Measurements from ENCODE around the gene TMEM200B.

The TMEM200B gene

DNA sequence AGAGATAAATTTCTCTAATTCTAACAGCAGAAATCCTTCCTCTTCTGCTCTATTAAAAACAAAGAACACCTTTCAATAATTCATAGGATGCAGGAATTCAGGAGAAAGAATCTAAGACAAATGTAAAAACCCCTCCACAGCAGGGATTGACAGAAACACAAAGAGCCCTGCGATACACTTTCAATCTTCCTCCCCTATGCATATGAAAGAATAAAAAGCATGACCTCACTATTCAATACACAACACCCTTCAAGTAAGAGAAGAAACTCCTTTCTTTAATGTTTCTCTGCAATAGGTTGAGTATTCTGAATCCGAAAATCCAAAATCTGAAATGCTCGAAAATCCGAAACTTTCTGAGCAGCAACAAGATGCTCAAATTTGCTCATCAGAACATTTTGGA, 40.9 kb upstream of the TMEM200B start:
- H3K4me3 ChIP-seq (ENCODE audit: low read length) = no peak overlapping the region
- DNase-seq (ENCODE audit: low read depth) = no peak
- TF ChIP-seq, protein P1, sequence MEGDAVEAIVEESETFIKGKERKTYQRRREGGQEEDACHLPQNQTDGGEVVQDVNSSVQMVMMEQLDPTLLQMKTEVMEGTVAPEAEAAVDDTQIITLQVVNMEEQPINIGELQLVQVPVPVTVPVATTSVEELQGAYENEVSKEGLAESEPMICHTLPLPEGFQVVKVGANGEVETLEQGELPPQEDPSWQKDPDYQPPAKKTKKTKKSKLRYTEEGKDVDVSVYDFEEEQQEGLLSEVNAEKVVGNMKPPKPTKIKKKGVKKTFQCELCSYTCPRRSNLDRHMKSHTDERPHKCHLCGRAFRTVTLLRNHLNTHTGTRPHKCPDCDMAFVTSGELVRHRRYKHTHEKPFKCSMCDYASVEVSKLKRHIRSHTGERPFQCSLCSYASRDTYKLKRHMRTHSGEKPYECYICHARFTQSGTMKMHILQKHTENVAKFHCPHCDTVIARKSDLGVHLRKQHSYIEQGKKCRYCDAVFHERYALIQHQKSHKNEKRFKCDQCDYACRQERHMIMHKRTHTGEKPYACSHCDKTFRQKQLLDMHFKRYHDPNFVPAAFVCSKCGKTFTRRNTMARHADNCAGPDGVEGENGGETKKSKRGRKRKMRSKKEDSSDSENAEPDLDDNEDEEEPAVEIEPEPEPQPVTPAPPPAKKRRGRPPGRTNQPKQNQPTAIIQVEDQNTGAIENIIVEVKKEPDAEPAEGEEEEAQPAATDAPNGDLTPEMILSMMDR (conservative IDR thresholded peaks at IDR 0.05; ENCODE audit: low read depth, low read length) = no peak

DNA sequence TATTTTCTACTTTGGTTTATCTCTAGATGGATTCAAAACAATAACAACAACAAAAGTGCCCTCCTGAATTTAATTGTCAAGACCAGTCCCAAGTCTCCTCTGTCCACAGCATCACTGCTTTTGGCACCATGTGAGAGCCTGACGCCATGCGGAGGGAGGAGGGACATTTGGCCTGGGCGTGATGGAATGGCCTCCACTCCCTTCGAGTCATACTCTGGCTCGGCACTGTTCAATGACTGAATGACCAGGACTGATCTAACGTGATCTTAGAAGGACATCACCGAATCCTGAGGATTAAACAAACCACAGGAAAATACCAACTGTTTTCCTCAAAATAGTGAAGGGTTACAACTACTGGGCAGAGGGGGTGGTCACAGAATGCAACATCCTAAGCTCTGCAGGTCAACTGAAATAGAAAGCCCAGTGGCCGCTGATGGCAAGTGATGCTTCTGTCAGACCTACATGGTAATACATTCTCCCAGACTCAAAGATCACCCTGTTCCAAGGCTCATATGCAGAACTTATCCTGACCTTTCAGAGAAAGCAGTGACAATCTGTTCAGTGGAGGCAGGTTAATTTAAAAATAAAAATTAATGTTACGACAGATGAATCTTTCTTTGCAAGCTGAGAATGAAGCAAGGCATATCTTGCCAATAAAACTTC, 38.9 kb upstream of the TMEM200B start:
- TF ChIP-seq, protein P1 (conservative IDR thresholded peaks at IDR 0.05; ENCODE audit: low read depth, low read length) = no peak
- no peak overlapping the region for H3K4me3 ChIP-seq (ENCODE audit: low read length)
- DNase-seq (ENCODE audit: low read depth) = no peak

DNA sequence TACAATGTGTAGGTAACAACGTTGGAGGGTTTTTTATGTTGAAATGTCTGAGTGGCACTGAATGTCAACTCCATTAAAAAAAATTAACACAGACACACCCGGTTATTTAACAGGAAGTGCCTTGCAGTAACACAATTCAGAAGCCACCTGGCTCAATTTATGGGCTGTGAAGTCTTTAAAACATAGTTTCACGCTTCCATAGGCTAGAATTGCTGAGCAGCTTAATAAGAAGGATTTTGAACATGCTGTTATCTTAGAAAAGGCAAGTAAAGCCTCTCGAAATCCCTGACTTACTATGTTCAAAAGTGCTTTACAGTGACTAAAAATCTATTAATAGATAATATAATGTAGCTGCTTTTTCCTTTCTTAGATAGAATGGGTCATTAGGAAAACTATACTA, 38.3 kb upstream of the TMEM200B start:
- H3K4me3 ChIP-seq (ENCODE audit: low read length) = no peak overlapping the region
- TF ChIP-seq, protein P1 (conservative IDR thresholded peaks at IDR 0.05; ENCODE audit: low read depth, low read length) = no peak
- DNase-seq (ENCODE audit: low read depth) = no peak

DNA sequence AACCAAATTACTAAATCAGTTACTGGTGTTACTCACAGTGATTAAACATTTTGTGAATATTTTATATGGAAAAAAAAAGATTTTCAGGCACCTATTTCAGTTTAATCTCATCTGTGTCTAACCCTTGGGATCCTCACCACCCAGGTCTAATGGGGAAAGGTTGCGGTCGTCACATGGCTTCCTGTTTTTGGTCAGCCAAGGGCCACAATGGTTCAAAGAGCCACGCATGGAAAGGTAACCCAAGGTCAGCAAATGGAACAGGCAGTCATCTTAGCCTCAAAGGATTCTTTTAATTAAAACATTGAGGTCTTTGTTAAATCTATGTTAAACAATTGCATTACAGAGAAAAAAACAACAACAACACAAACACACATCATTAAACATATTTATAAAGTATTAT, 36.1 kb upstream of the TMEM200B start:
- no peak for DNase-seq (ENCODE audit: low read depth)
- TF ChIP-seq, protein P1 (conservative IDR thresholded peaks at IDR 0.05; ENCODE audit: low read depth, low read length) = no peak
- H3K4me3 ChIP-seq (ENCODE audit: low read length) = no peak overlapping the region

DNA sequence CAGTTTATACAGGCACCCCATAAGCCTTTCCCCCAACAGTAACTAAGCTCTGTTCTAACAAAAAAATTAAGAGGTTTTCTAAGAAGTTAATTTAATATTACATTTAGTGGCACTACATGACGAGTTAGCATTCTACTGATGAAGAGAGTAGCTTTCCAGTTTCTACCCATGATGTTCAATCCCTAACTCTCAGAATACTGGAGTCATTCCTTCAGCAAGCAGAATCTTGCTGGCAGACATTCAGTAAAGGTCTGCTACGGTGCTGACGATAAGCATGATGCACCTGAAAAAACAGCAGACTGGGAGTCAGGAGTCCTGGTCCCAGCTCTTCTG, 33.5 kb upstream of the TMEM200B start:
- no peak overlapping the region for H3K4me3 ChIP-seq (ENCODE audit: low read length)
- no peak for DNase-seq (ENCODE audit: low read depth)
- TF ChIP-seq, protein P1 (conservative IDR thresholded peaks at IDR 0.05; ENCODE audit: low read depth, low read length) = no peak

DNA sequence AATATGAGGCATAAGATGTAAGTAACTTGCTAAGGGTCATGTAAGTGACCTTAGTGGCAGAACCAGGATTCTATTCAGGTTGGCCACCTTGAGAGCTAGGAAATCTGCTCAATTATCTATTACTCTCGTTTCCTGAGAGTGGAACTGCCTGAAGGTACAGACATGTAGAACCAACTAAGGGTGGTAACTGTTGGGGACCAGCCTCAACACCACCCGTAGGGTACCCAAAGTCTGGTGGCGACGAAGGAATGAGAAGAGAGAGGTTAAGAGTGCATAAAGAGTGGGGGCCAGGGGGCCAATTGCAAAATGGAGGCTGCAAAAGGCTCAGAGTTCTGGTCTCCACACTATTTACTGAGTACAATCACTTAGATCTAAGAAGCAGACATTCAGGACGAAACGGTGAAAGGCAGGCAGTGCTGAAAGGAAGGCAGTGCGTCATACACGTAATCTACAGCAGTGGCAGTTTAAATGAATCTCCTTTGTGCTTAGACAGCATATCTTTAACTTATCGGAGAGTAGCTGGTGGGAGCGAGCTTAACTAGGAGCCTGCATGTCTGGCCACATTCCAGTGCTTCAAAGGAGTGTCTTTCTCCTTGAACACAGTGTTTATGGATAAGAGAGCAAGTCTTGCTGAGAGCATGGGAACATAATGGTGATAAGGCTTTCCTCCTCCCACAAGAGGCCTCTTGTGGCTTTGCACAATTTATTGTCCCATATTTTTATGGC, 33.0 kb upstream of the TMEM200B start:
- no peak overlapping the region for H3K4me3 ChIP-seq (ENCODE audit: low read length)
- TF ChIP-seq, protein P1 (conservative IDR thresholded peaks at IDR 0.05; ENCODE audit: low read depth, low read length) = no peak
- DNase-seq (ENCODE audit: low read depth) = peak; percentile 92
